ENCODE measurements around the gene LHX3. TPM values are rescaled to one million over a fixed set of nuclear protein-coding genes. Genes with fewer than 3 reads are reported as not detected.

The LHX3 gene
- total and polyA plus RNA-seq, 2 of the 8 experiments (the other 6 are each of a cell fraction or from before 2014, with no cell fraction given), result 0.02 TPM; not detected in 1

- TF ChIP-seq CHD7 (IDR thresholded peaks at IDR 0.05; ENCODE audit: insufficient replicate concordance, low read length) (no peak), CHD2 (IDR thresholded peaks at IDR 0.05; ENCODE audit: low read length) (no peak), RBBP5 (IDR thresholded peaks at IDR 0.05; ENCODE audit: borderline replicate concordance, low read depth, low read length) (no peak), BACH1 (IDR thresholded peaks at IDR 0.05; ENCODE audit: low read length) (no peak), KDM5A (IDR thresholded peaks at IDR 0.05; ENCODE audit: low read length) (no peak), RFX5 (IDR thresholded peaks at IDR 0.05; ENCODE audit: borderline replicate concordance, low read depth, low read length) (no peak)
Observed at GRCh38 chr9:136241542-136241941, 36.6 kb upstream of the LHX3 start (continued).

Data from H1 (cell line).